HepG2 (cell line): ENCODE results near the gene C10orf67. TPM values are rescaled to one million over a fixed set of nuclear protein-coding genes. Genes with fewer than 3 reads are reported as not detected.

Experiments
- ATAC-seq: fragments of 200-7000 bp; cut with Tn5 transposase; 3 replicates; pipeline ENCODE4 v1.9.1; 2020; ENCODE audit warnings: mild to moderate bottlenecking, moderate library complexity
- BruUV-seq: library from RNA; stranded (reverse); fragments of 400-500 nt; replicated peaks from 2 replicates; lab custom pipeline; 2021; lab: Mats Ljungman, UMichigan
- CTCF ChIA-PET: fragments of 300-600 bp; formaldehyde crosslinking; extraction: SDS; loops from one replicate; lab custom pipeline; 2021; ENCODE audit warnings: low total read pairs, inconsistent platforms, low intra/inter-chr PET ratio; lab: Yijun Ruan, JAX
- POLR2A ChIA-PET: fragments of 350-600 bp; sonication (Branson Sonifier 250); formaldehyde crosslinking; loops from one replicate; lab custom pipeline; 2020; ENCODE audit warnings: antibody characterized with exemption, inconsistent platforms; lab: Yijun Ruan, JAX
- DNase-seq: peaks from one replicate; pipeline ENCODE4 v3.0.0-alpha.2; 2015; ENCODE audit warnings: low spot score
- FAIRE-seq: peaks from 3 replicates; lab custom pipeline; 2011; peaks lifted over from hg19 to GRCh38; lab: Jason Lieb, UNC
- H2AFZ ChIP-seq: one replicate; pipeline ENCODE4 v1.6.1; 2011; ENCODE audit warnings: low read length, inconsistent platforms
- H3K27ac ChIP-seq: fragments of 300-600 bp; 3 replicates; pipeline ENCODE4 v1.8.0; 2011; ENCODE audit warnings: mixed run types, mild to moderate bottlenecking, mixed read lengths, low read length, inconsistent platforms; ENCODE audit not compliant: insufficient read depth; ENCODE audit errors: extremely low read length
- H3K27me3 ChIP-seq, 2 experiments: fragments of 200-600 bp in 1 of 2; 2 replicates in 1 of 2; 3 replicates in 1 of 2; pipeline versions ENCODE4 v1.6.0 to v1.8.0; 2011; ENCODE audit warnings: low read length in 2 of 2, mild to moderate bottlenecking in 2 of 2, moderate library complexity in 2 of 2, inconsistent platforms in 1 of 2; ENCODE audit not compliant: insufficient read depth in 2 of 2, control insufficient read depth in 1 of 2
- H3K36me3 ChIP-seq, 2 experiments: fragments of 200-600 bp in 1 of 2; replicated peaks in 1 of 2; 2 replicates in 1 of 2; 3 replicates in 1 of 2; pipeline versions ENCODE4 v1.5.1 to v1.8.0; 2011; ENCODE audit warnings: low read length in 2 of 2, inconsistent platforms in 1 of 2; ENCODE audit not compliant: insufficient read depth in 2 of 2, control insufficient read depth in 1 of 2
- H3K4me1 ChIP-seq: 2 replicates; pipeline ENCODE4 v1.5.1; 2012; ENCODE audit warnings: low read length, inconsistent platforms; ENCODE audit not compliant: insufficient read depth
- H3K4me2 ChIP-seq: 2 replicates; pipeline ENCODE4 v1.6.0; 2011; ENCODE audit warnings: low read depth, low read length, inconsistent platforms
- H3K4me3 ChIP-seq, 3 experiments: fragments of 200-600 bp in 1 of 3; sonication (generic), shearing (Covaris generic) in 1 of 3; replicated peaks in 1 of 3; 2 replicates each; pipeline ENCODE4 v1.5.1; 2011 to 2016; ENCODE audit warnings: low read length in 3 of 3, inconsistent platforms in 2 of 3, low read depth in 2 of 3, mild to moderate bottlenecking in 2 of 3, control low read depth in 1 of 3, mixed read lengths in 1 of 3; ENCODE audit not compliant: insufficient read depth in 1 of 3
- H3K79me2 ChIP-seq: one replicate; pipeline ENCODE4 v1.6.1; 2011; ENCODE audit warnings: low read length, inconsistent platforms; ENCODE audit not compliant: insufficient read depth
- H3K9ac ChIP-seq: 2 replicates; pipeline ENCODE4 v1.6.0; 2011; ENCODE audit warnings: mild to moderate bottlenecking, low read depth, low read length, inconsistent platforms; ENCODE audit not compliant: insufficient read depth
- H3K9me3 ChIP-seq: 2 replicates; pipeline ENCODE4 v1.5.1; 2012; ENCODE audit warnings: mild to moderate bottlenecking, low read length
- H4K20me1 ChIP-seq: 2 replicates; pipeline ENCODE4 v1.6.0; 2011; ENCODE audit warnings: inconsistent platforms, mild to moderate bottlenecking, low read length, moderate library complexity; ENCODE audit not compliant: insufficient read depth
- EZH2 ChIP-seq: conservative IDR thresholded peaks from 2 replicates; pipeline ENCODE4 v1.6.1; 2012; ENCODE audit warnings: mild to moderate bottlenecking, low read depth, low read length, moderate library complexity
- ISL2 ChIP-seq: sonication (generic); formaldehyde crosslinking; IDR thresholded peaks from 2 replicates; pipeline ENCODE4 v1.5.0; 2020; ENCODE audit warnings: missing genetic modification reagents
- NFE2 ChIP-seq: sonication (generic); formaldehyde crosslinking; IDR thresholded peaks from 2 replicates; pipeline ENCODE4 v1.4.0; 2020; ENCODE audit warnings: missing genetic modification reagents
- POLR2G ChIP-seq: fragments of 200-400 bp; formaldehyde crosslinking; IDR thresholded peaks from 2 replicates; pipeline ENCODE4 v1.6.1; 2018; ENCODE audit warnings: mild to moderate bottlenecking, low read depth, low read length, moderate library complexity
- STAT5B ChIP-seq: sonication (generic); formaldehyde crosslinking; IDR thresholded peaks from 2 replicates; pipeline ENCODE4 v1.4.0; 2020; ENCODE audit warnings: missing genetic modification reagents
- ZBTB8A ChIP-seq: sonication (generic); formaldehyde crosslinking; IDR thresholded peaks from 2 replicates; pipeline ENCODE4 v1.4.0; 2020; ENCODE audit warnings: mild to moderate bottlenecking, low read depth, missing genetic modification reagents, borderline replicate concordance
- ZNF562 ChIP-seq: sonication (generic); formaldehyde crosslinking; IDR thresholded peaks from 2 replicates; pipeline ENCODE4 v1.8.0; 2022; ENCODE audit warnings: missing genetic modification reagents, borderline replicate concordance
- ZNF589 ChIP-seq: sonication (generic); formaldehyde crosslinking; conservative IDR thresholded peaks from 2 replicates; pipeline ENCODE4 v1.8.0; 2022; ENCODE audit warnings: mild to moderate bottlenecking, moderate library complexity, missing genetic modification reagents
- ZNF709 ChIP-seq: sonication (generic); formaldehyde crosslinking; IDR thresholded peaks from 2 replicates; pipeline ENCODE4 v1.5.0; 2020; ENCODE audit warnings: mild to moderate bottlenecking, missing genetic modification reagents
- WGBS: methylation state at CpG from one replicate; pipeline ENCODE4 v1.1.6; 2017; ENCODE audit warnings: low lambda C conversion rate; 5-methylcytosine and 5-hydroxymethylcytosine counted together
- in situ Hi-C: cut with HindIII; loops from 2 replicates; pipeline ENCODE4 v1.10.0; 2017; ENCODE audit warnings: low pct_unique_long_range_greater_than_20kb; ENCODE audit not compliant: extremely low pct_ligation_motif_present
- intact Hi-C: fragments of 100-400 bp; cut with micrococcal nuclease; formaldehyde crosslinking; loops from one replicate; pipeline ENCODE4 v1.10.0; 2022; ENCODE audit not compliant: unreplicated experiment
- polyA plus RNA-seq, 8 experiments: library from polyadenylated mRNA; depleted of rRNA in 3 of 8; stranded (reverse) in 7 of 8; unstranded in 1 of 8; fragments of >200 nt; fragmentation: Illumina TruSeq in 4 of 8; extraction: Trizol in 4 of 8; gene quantifications; 2 replicates each; pipeline versions ENCODE4 v1.2.1 to v1.2.3, GENCODE V29; 2011 to 2016; ENCODE audit warnings: low read depth in 4 of 8, missing spikeins in 1 of 8, mixed read lengths in 1 of 8; ENCODE audit not compliant: insufficient read depth in 1 of 8
- total RNA-seq, 5 experiments: library from RNA; depleted of rRNA; stranded (reverse); fragments of >200 nt; fragmentation: Illumina TruSeq; extraction: Trizol; gene quantifications; 2 replicates each; pipeline ENCODE4 v1.2.3, GENCODE V29; 2016; ENCODE audit warnings: low read depth in 1 of 5
- TF ChIP-seq, protein P1 (sequence below): sonication (generic); formaldehyde crosslinking; IDR thresholded peaks from 2 replicates; pipeline ENCODE4 v1.4.0; 2020; ENCODE audit warnings: missing genetic modification reagents, borderline replicate concordance
- TF ChIP-seq, protein P2 (sequence below): sonication (generic); formaldehyde crosslinking; IDR thresholded peaks from 2 replicates; pipeline ENCODE4 v1.4.0; 2020; ENCODE audit warnings: missing genetic modification reagents

Gene C10orf67
- total and polyA plus RNA-seq, 2 of the 13 experiments (the other 11 are each of a cell fraction or from before 2014, with no cell fraction given): not detected

DNA sequence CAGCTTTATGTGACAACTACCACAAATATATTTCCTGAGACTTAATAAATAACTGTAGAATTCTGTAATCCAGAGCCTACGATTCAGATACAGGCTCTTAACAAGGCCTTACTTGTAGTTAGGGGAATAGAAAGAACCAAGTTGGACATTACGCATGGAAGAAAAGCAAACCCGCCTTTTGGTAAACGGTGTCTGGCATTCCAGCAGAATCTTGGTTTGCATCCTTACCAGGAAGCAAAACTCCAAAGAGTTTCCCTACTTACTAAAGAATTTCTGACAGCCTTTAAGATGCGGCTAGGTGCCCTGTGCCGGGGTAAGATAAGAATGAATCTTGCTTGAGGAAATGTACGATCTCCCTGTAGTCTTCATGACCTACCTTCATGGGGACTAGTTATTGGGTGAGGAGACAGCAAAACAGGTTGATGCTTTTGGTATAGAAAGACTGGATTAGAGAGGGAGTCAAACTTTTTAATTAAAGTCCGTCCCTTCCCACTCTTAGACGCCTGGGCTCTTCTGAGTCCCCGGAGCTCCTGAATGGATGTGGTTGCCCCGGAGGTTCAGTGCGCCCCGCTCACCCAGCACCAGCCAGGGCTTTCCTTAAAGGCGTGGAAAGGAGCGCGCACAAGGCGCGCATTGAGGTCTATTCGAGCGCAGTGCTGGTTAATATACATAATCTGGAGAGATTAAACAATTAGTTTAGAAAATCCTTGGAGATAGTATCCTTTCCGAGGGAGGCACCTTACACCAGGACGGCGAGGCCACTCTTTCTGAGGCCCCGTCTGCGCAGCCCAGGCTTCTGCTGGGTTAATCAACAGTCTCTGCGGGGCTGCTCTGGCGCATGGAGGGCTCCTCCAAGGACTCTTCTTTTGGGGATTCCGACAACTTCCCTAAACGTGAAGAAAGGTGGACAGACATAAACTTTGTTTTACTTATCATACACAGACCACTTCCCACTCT lies 140.9 kb downstream of the C10orf67 start:
- no peak overlapping the region for H2AFZ ChIP-seq
- H4K20me1 ChIP-seq: no peaks in the 10 kb centered on the region
- BruUV-seq: no TSS peak
- in situ Hi-C loops: no loop called here
- no peak for DNase-seq
- no peak overlapping the region for H3K4me3 ChIP-seq
- ATAC-seq: no peak
- H3K9me3 ChIP-seq: no peaks in the 10 kb centered on the region
- 57% methylated on average over 23 of the region's 29 CpGs for WGBS
- no peak for FAIRE-seq
- no peak overlapping the region for H3K4me2 ChIP-seq
- intact Hi-C loops: no loop called here
- TF ChIP-seq POLR2G: no peak
- TF ChIP-seq ZNF562 (CRISPR knock-in tag): no peak
- TF ChIP-seq, protein P1, sequence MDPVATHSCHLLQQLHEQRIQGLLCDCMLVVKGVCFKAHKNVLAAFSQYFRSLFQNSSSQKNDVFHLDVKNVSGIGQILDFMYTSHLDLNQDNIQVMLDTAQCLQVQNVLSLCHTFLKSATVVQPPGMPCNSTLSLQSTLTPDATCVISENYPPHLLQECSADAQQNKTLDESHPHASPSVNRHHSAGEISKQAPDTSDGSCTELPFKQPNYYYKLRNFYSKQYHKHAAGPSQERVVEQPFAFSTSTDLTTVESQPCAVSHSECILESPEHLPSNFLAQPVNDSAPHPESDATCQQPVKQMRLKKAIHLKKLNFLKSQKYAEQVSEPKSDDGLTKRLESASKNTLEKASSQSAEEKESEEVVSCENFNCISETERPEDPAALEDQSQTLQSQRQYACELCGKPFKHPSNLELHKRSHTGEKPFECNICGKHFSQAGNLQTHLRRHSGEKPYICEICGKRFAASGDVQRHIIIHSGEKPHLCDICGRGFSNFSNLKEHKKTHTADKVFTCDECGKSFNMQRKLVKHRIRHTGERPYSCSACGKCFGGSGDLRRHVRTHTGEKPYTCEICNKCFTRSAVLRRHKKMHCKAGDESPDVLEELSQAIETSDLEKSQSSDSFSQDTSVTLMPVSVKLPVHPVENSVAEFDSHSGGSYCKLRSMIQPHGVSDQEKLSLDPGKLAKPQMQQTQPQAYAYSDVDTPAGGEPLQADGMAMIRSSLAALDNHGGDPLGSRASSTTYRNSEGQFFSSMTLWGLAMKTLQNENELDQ (CRISPR knock-in tag): no peak
- TF ChIP-seq STAT5B: no peak
- TF ChIP-seq NFE2: no peak
- no peak for TF ChIP-seq ISL2 (CRISPR knock-in tag)
- no peak for TF ChIP-seq ZNF589 (CRISPR knock-in tag)
- no peak for TF ChIP-seq ZBTB8A
- TF ChIP-seq, protein P2, sequence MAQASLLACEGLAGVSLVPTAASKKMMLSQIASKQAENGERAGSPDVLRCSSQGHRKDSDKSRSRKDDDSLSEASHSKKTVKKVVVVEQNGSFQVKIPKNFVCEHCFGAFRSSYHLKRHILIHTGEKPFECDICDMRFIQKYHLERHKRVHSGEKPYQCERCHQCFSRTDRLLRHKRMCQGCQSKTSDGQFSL (CRISPR knock-in tag): no peak
- TF ChIP-seq ZNF709 (CRISPR knock-in tag): no peak
- no peak for TF ChIP-seq EZH2
- TF ChIP-seq, all 625 proteins: peak for 0
- Histone ChIP-seq H3K9ac (no peak overlapping the region), H3K27me3 (peaks cover 1 to 51% of the 10 kb centered on the region in 2 experiments; a peak in 4 of 5 replicates), H3K27ac (no peak overlapping the region), H3K79me2 (no peaks in the 10 kb centered on the region), H3K4me1 (peaks cover 17% of the 10 kb centered on the region), H3K36me3 (no peaks in the 10 kb centered on the region)
- ChIA-PET POLR2A (no interaction called here), CTCF (no interaction called here)
